Nucleus accumbens (tissue), 56 donors: ENCODE results near the gene C1QTNF9.
"Not testable (repeated sequence)": the region's sequence is repeated elsewhere in the genome, so short reads cannot be mapped to it uniquely, and the experiment has no call there.

Source experiments
- DNase-seq, 56 donors: peaks; one replicate each; lab custom pipeline; 2025; lab: John Stamatoyannopoulos, UW

The C1QTNF9 gene

DNA sequence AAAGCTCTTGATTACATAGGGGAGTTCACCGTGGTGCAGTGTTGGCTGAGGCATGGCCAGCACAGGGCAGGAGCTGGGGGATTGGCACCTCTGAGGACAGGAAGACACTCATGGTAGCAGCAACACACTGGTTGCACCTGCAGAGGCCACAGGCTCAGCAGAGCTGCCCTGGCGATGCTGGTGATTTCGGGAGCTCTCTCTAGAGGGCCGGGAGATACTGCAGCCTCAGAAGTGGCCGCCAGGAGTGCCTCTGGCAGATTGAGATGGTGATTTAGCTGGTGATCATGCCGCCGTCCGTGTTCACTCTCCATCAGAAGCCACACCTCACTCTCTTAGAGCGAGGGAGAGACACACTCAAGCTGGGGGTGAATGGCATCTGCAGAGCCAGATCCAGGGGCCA lies 49.9 kb downstream of the C1QTNF9 start:
- not testable (repeated sequence) for DNase-seq

DNA sequence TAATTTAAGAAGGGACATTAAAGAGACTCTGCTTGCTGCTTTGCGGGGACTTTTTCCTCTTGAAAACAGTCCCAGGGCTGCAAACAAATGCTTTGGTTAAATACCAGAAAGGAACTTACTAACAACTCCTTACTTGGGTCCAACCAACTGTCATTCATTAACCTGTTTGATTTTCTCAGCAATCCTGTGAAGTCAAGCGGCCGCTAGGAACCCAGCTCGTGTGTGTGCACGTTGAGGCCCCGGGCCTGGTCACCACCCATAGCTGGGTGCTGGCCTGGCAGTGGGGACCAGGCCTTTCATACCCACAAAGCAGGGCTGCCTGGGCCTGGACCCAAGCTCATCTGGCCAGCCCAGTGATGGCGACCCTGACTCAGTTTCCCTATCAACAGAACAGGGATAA lies 50.7 kb downstream of the C1QTNF9 start:
- no peak for DNase-seq

DNA sequence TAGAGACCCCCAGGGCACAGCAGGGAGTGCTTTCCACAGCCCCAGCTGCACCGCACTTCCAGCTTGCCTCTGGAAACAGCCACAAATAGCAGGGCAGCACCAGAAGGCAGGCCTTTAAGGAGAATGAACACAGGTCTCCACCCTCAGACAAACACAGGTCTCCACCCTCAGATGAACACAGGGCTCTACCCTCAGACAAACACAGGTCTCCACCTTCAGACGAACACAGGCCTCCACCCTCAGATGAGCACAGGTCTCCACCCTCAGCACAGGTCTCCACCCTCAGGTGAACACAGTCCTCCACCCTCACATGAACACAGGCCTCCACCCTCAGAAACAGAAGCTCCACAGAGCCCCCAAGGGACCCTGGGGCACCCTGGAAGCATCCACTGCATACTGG lies 51.7 kb downstream of the C1QTNF9 start:
- no peak for DNase-seq

DNA sequence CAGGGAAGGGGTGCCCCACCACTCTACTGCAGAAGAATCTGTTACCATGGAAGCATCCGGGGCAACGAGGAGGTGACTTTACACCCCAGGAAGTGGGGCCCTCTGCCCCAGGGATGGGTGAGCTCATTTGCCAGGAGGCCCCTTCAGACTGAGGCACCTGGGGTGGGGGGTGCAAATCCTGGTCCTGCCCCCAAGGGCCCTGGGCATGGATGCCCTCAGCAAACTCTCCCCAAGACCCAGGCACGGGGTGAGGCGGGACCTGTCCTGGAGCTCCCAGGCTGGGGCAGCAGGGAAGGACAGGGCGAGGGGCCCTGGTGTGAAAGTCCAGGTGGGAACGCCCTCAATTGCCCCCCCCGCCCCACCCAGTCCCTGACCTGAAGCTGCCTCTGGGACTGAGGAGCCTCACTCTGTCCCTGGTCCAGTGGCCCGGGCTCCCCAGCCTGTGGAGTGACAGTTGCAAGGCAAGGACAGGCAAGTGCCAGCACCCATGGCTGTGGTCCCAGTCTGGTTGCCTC lies 52.5 kb downstream of the C1QTNF9 start:
- no peak for DNase-seq

DNA sequence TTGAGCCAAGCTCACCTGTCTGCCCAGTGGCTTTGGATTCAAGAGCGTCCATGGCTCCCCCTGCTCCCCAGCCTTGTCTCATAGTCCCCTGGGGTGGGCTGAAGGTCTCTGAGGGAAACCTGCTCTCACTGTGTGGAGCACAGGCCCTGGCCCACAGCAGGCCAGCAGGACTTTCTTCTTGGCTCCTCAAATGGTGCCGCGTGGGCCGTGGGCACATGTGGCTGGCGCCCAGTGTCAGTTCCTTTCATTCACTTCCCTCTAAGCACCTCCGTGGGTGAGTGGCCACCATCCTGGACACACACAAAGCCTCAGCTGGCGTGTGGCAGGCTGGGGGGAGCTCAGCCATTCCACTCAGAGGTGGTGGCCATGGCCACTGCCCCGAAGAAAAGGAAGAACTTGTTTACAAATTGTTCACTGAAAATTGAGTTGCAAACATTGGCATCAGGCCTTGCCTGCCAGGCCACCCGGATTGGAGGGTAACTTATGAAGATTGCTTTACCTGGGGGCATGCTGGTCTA lies 53.1 kb downstream of the C1QTNF9 start:
- DNase-seq, result no peak

DNA sequence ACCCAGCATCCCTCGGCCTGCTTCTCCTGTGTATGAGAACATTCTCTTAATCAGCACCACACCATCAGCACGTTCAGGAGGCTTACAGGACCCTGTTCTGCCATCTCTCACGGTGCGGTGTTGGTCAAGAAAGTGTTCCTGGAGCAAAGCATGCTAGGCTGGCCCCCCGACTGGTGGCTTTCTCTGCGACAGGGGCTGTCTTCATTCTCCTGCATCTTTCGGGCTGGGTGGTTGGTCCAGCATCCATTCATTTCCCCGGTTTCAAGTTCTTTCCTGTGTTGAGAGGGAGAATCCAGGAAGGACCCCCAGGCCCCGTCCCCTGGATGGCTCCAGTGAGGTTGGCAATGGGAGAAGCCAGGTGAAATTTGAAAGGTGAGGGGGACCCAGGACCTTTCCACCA lies 55.8 kb downstream of the C1QTNF9 start:
- DNase-seq, result no peak

DNA sequence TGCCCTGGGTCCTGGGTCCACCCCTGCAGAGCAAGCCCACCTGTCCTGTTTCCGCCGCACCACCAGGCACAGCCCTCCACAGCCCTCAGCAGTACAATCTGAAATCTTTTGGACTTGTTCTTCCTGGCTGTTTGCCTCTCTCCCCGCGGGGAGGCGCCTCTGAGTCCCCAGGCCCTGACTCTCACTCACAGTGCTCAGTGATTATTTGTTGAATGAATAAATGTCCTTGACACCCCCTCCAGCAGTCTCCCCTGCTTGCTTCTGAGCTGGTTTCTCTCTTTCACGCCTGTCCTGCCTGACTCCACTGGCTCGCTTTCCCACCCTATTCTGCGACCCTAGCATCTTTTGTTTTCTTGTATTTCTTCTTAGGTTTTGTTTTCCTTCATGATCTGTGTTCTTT lies 56.9 kb downstream of the C1QTNF9 start:
- DNase-seq, result not testable (repeated sequence)

DNA sequence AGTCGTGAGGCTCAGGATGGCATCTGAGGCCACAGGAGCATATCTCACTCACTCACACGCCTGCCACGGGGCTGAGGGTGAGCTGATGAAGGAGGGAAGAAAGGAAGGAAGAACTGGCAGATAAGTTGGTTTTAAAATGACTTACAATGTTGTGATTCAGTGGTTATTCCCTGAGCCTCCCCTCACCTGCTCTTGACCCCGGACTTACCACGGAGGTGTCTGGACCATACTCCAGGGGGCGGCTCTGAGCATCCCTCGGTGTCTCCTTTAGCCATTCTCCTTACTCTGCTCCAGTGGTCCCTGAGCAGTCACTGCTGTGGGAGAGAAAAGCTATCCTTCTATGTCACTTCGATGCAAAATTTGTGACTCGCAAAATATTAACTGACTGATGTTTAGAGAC lies 61.9 kb downstream of the C1QTNF9 start:
- DNase-seq, result not testable (repeated sequence)
